GM19438 (cell line): Measurements from ENCODE around the gene KAZN.

Source experiments
- ATAC-seq: cut with Tn5 transposase; IDR thresholded peaks from one replicate; pipeline ENCODE4 v1.9.1; 2021; ENCODE audit warnings: low read depth; ENCODE audit not compliant: unreplicated experiment

The KAZN gene

DNA sequence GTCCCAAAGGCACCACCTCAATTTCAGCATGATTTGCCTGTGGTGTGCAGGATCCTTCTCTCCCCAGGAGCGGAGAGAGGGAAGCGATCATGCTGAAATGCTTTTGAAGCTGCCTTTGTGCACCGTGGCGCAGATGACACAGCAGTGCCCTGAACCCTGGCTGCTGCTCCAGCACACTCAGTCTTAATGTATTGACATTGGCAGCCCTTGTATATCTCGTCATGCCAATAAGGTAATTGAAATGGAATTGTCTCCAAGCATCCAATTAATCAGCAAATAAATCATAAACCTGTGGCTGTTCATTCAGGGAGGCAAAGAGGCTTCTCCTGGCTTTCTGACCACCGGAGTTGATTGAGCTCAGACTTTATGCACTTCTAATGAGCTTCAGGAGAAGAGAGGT is 139.8 kb downstream of the KAZN start:
- no peak for ATAC-seq

DNA sequence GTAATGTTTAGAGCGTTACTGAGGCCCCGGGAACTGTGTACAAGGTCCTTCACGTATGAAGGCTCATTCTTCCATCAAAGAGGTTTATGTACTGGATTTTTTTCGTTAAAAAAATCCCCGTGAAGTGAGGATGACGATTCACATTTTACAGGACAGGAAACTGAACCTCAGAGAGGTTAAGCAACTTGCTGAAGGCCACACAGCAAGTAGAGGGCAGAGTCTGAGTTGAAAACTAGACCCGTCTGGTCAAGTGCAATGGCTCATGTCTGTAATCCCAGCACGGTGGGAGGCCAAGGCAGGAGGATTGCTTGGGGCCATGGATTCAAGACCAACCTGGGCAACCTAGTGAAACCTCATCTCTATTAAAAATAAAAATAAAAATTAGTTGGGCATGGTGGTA is 140.2 kb downstream of the KAZN start:
- ATAC-seq = no peak

DNA sequence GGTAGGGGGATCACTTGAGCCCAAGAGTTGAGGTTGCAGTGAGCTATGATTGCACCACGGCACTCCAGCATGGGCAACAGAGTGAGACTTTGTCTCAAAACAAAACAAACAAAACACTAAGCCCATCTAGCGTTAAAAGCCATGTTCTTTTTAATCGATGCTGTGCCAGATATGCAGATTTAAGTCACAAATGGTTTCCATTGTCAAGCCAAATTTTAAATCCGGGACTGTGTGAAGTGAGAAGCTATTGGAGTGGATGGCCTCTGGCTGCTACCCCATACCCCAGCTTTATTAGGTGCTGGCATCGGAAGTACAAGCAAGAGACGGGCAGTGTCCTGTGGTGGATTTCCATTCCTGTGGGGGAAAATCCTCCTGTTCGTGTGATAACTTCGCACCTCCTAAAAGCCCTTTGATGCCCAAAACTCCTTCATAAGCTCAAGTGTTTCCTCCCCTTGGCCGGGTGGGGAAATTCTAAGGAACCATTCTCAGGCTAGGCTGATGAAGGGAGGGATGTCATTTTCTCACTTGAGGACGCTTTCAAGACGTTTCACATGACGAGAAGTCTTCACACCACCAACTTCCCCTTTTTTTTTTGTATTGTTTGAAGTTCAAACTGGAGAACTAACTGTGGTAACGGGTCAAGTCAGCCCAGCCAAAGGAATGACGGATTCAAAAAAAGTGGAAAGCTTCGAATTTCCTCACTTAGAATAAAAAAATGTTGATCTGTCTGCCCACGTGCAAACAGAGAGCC is 140.8 kb downstream of the KAZN start:
- ATAC-seq = no peak

- no peak for ATAC-seq
These were observed 141.5 kb downstream of the KAZN start for GRCh38 chr1:14740016-14740415.

DNA sequence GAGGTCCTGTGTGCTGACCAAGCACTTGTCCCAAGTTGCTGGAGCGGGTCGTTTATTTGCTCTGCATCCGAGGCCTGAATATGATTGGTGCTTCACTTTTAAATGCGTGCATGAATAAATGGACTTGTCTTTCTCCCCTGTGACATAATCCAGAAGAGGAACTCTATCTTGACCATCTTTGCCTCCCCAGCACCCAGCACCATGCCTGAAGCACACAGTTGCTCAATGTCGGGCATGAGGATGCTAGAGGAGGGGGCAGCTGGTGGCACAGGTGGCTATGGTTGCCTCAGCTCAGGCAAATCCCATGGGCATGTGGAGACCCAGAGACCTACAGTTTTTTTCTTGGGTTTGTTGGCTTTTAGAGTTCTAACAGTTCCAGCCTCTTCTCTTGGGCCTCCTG is 142.6 kb downstream of the KAZN start:
- no peak for ATAC-seq

DNA sequence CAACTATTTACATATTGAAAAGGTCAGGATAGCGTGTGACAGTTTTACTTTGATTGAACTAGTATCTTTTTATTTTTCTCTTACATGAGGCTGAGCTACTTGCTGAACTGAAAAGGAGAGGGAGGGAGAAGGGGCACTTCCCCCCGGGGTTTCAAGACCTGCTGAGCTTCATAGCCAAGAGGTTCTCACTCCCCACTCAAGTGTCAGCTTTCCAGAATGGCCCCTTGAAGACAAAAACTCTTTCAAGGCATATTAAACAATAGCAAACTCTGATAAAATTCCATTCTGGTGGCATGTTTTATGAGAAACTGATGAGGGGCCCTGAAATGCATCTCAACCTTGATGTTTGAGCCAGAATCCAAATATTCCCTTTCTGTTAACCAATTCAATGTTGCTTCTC is 143.0 kb downstream of the KAZN start:
- ATAC-seq = no peak

DNA sequence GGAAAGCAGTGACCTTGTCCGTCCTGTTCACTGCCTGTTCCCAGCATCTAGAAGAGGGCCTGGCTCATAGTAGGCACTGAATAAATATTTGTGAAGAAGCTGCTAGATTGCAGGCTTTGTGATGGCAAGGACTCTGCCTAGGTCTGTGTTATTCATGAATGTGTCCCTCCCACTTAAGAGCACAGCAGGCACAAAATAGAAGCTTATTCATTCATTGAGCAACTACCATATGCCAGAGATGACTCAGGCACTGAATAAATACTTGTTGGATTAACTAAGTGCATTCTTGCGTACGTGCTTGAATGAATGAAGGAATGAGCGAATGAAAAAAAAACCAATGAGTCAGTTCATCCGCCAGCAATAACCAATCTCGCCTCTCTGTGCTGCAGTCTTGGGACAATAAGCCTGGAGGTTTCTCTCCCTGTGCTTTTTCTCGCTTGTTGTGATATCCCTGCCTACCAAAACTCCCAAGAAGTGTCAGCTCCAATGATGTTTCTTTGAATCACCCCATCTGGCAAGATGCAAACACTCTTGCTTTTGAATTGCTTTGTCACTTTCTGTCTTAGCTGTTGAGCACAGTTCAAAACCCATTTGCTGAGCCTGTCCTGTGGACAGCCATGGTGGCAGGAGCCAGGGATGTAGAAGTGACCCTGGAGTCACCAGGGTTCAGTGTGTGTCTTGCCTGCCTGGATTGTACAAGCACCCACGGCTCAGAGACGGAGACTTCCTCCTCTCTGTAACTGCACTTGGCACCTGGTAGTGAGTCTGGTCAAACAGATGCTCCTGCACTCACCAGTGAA is 143.9 kb downstream of the KAZN start:
- no peak for ATAC-seq

GRCh38 chr1:14743368-14743767 is 144.9 kb downstream of the KAZN start:
- ATAC-seq = no peak

- ATAC-seq = no peak
These were observed 146.7 kb downstream of the KAZN start for GRCh38 chr1:14745001-14745720.

- no peak for ATAC-seq
These were observed 147.3 kb downstream of the KAZN start for GRCh38 chr1:14745789-14746188.

DNA sequence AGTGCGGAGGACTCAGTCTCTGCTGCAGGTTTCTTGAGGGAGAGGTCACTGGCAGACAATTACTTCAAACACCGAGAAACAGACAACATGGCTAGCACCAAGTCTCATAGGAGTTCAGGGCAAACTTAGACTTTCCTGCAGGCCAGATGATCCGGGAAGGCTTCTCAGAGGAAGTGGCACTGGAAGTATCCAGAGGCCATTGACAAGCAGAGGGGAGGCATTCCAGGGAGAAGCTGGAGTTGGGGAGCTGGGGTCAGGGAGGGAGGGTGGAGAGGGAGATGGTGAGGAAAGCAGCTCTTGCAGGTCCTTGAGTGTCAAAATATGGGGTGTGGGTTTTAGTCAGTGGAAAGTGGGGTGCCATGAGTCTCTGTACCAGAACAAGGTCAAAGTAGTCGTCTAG is 147.9 kb downstream of the KAZN start:
- ATAC-seq = no peak

GRCh38 chr1:14748151-14748550 is 149.7 kb downstream of the KAZN start:
- no peak for ATAC-seq

GRCh38 chr1:14748977-14749376 is 150.5 kb downstream of the KAZN start:
- ATAC-seq = no peak

- ATAC-seq = no peak
These were observed 152.0 kb downstream of the KAZN start for GRCh38 chr1:14750490-14750889.

- ATAC-seq = no peak
These were observed 157.2 kb downstream of the KAZN start for GRCh38 chr1:14755518-14756252.

DNA sequence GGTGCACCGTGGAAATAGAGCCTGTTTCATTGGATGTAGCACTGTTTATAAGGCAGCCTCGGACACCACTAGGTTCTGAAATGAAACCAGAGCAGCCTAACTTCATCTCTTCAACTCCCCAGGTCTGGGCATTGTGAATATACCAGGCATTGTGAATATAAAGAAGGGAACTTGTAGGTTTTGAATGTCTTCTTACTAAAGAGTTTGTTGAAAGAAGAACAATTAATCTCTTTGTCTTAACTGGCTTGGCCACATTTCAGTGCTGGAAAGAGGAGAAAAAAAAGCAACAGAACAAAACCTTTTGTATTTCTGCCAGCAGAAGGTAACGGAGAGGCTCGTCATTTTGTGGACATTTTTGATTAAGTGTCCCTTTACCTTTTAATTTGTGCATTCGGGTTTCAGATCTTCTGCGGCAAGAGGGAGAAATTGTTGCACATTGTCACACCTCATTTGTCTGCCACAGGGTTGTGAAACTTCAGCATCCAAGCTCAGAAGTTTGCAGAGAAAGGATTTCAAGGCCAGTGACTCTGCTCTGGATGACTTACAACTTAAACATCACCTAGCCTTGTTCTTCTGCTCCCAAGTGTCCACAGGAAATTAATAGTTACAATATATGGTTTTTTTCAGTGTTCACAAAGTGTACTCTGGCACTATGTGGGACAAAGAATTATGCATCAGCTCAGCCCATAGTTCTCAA is 158.3 kb downstream of the KAZN start:
- no peak for ATAC-seq

DNA sequence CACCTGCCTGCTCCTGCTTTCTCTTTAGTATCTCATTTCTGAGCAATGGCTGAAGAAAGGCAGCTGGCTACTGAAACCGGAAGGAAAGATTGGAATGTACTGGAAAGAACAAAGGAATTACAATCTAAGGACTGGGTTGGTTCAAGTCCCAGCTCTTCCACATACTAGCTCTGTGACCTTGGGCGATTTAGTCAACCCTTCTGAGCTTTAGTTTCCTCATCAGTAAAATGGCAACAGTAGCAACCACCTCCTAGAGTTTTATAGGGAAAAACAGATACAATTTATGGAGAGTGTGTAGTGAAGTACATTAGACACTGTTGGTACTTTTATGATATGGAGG is 158.8 kb downstream of the KAZN start:
- no peak for ATAC-seq

DNA sequence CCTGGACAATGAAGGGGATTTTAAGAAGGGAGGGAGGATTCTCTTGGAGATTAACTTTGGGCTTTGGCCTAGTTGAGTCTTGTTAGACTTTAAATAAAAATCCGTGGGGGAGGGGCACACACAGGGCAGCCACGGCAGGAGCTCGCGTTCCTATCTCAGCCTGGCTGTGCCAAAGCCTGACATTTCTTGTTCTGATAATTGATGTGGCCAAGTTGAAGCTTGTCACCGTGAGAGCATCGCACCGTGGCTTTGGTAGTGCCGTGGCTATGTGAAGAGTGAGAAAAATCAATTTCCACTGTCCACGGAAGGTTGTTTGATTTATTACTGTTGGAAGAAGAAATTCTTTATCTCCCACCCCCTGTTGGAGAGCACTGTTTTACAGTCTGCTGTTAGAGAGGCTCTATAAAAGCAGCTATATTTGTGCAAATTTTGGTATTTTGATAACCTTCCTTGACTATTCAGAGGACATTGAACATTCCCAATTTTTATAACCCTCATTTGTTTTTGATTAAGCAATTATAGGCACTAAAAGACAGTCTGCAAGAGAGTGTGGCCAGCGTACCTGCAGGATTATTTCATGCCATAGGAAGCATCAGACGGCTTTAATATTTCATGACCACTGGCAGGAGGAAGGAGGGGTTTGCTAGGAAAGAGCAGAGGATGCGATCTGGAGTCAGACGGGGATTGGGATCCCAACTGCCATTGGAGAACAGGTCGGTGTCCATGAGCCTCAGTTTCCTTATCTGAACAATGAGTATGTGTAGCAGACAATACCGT is 160.7 kb downstream of the KAZN start:
- no peak for ATAC-seq

- no peak for ATAC-seq
These were observed 161.4 kb downstream of the KAZN start for GRCh38 chr1:14759843-14760242.

DNA sequence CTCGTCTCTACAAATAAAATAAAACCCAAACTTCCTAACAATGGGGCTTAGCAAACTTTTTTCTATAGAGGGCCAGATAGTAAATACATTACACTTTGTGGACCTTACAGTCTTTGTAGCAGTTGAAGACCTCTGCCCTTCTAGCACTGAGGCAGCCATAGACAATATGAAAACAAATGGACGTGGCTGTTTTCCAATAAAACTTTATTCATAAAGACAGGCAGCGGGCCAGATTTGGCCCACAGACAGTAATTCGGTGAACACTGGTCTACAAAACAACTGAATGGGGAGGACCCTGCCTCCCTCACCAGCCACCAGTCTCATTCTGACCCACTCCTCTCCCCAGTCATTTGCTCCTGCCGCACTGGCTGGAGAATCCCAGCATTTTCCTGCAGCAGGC is 162.3 kb downstream of the KAZN start:
- ATAC-seq = no peak
